AG10803 (cell line): Measurements from ENCODE around the gene PLCB1.

ENCODE experiments used
- DNase-seq: peaks from one replicate; pipeline ENCODE4 v3.0.0; 2010; ENCODE audit warnings: low read depth
- H3K4me3 ChIP-seq: 2 replicates; pipeline ENCODE4 v1.5.1; 2011; ENCODE audit warnings: mild to moderate bottlenecking, low read length, control low read depth
- CTCF ChIP-seq: conservative IDR thresholded peaks from 2 replicates; pipeline ENCODE4 v1.5.1; 2011; ENCODE audit warnings: mild to moderate bottlenecking, low read length, control low read depth, inconsistent platforms

PLCB1 gene

GRCh38 chr20:8219403-8219802, 87.3 kb downstream of the PLCB1 start:
- no peak overlapping the region for H3K4me3 ChIP-seq
- TF ChIP-seq CTCF: no peak
- no peak for DNase-seq

- no peak for TF ChIP-seq CTCF
- no peak for DNase-seq
Measured at GRCh38 chr20:8220716-8221115, 88.7 kb downstream of the PLCB1 start.

GRCh38 chr20:8221887-8222419, 89.9 kb downstream of the PLCB1 start:
- no peak overlapping the region for H3K4me3 ChIP-seq
- no peak for DNase-seq
- TF ChIP-seq CTCF: no peak

More at GRCh38 chr20:8220716-8221115, 88.7 kb downstream of the PLCB1 start:
- no peak overlapping the region for H3K4me3 ChIP-seq

GRCh38 chr20:8223091-8223870, 91.2 kb downstream of the PLCB1 start:
- no peak for TF ChIP-seq CTCF
- H3K4me3 ChIP-seq: no peak overlapping the region
- peak; percentile 94 for DNase-seq

GRCh38 chr20:8225658-8226057, 93.6 kb downstream of the PLCB1 start:
- no peak overlapping the region for H3K4me3 ChIP-seq
- no peak for DNase-seq
- no peak for TF ChIP-seq CTCF

- DNase-seq: no peak
- TF ChIP-seq CTCF: no peak
- no peak overlapping the region for H3K4me3 ChIP-seq
Measured at GRCh38 chr20:8226106-8226505, 94.0 kb downstream of the PLCB1 start.

GRCh38 chr20:8227293-8227692, 95.2 kb downstream of the PLCB1 start:
- peak; percentile 18 for DNase-seq
- H3K4me3 ChIP-seq: no peak overlapping the region
- TF ChIP-seq CTCF: no peak
